SK-N-MC (cell line): Measurements from ENCODE around the gene EML2.

Source experiments
- EZH2 ChIP-seq: fragments of 200-600 bp; sonication (generic); IDR thresholded peaks from one replicate; pipeline ENCODE4 v1.6.1; 2017; ENCODE audit warnings: antibody characterized with exemption
- FOXP2 ChIP-seq: optimal IDR thresholded peaks from 2 replicates; pipeline ENCODE3; 2011; ENCODE audit warnings: mild to moderate bottlenecking, moderate library complexity; ENCODE audit not compliant: insufficient read depth; ENCODE audit errors: extremely low read length, control extremely low read depth
- POLR2AphosphoS5 ChIP-seq: IDR thresholded peaks from 2 replicates; pipeline ENCODE4 v1.6.1; 2012; ENCODE audit warnings: mild to moderate bottlenecking, low read depth, low read length, borderline replicate concordance

DNA sequence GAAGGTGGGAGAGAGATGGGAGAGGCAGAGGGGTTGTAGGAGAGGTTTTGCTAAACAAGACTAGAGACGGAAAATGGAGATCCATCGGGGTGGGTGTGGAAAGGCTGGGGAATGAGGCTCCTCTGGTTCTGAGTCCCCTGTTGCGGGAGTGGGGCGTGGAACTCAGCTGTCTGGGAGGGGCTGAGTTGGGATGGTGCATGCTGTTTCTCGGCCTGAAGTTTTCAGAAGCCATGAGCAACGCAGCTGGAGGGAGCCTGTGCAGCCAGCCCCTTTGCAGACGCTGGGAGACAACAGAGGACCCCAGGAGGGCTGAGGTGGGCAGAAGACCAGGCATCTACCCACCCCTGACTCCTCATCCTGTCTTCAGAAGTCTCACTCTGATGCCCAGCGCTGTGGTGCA is 21.4 kb upstream of the EML2 start:
- TF ChIP-seq EZH2 (no peak), POLR2AphosphoS5 (no peak), FOXP2 (no peak)
